H1 (cell line): Measurements from ENCODE around the gene PDE6D. TPM values are rescaled to one million over a fixed set of nuclear protein-coding genes. Genes with fewer than 3 reads are reported as not detected.

Experiments used
- CTCF ChIA-PET: fragments of 300-600 bp; sonication (Branson Sonifier 250); formaldehyde crosslinking; loops from one replicate; lab custom pipeline; 2021; ENCODE audit not compliant: partially characterized antibody; lab: Charles Lee
- POLR2A ChIA-PET: fragments of 300-600 bp; sonication (Branson Sonifier 250); formaldehyde crosslinking; loops from one replicate; lab custom pipeline; 2021; ENCODE audit warnings: inconsistent platforms; ENCODE audit not compliant: partially characterized antibody; lab: Charles Lee
- DNase-seq, 2 experiments: peaks; one replicate each; pipeline versions ENCODE4 v3.0.0 to v3.0.0-alpha.2; 2010 to 2022; ENCODE audit warnings: low spot score in 2 of 2, low read depth in 1 of 2, mixed read lengths in 1 of 2
- FAIRE-seq: peaks from 2 replicates; lab custom pipeline; 2011; peaks lifted over from hg19 to GRCh38; lab: Jason Lieb, UNC
- H2AFZ ChIP-seq: 2 replicates; pipeline ENCODE4 v1.8.1; 2012; ENCODE audit warnings: low read length, inconsistent platforms
- H2AK5ac ChIP-seq: 2 replicates; pipeline ENCODE4 v1.6.1; 2013; ENCODE audit warnings: low read depth, low read length
- H2BK120ac ChIP-seq: replicated peaks from 2 replicates; pipeline ENCODE3; 2013; ENCODE audit warnings: low read depth, low read length, inconsistent platforms
- H2BK12ac ChIP-seq: 2 replicates; pipeline ENCODE4 v1.6.1; 2013; ENCODE audit warnings: low read depth, low read length
- H2BK15ac ChIP-seq: 2 replicates; pipeline ENCODE4 v1.6.1; 2013; ENCODE audit warnings: low read length
- H2BK20ac ChIP-seq: 2 replicates; pipeline ENCODE4 v1.6.1; 2013; ENCODE audit warnings: low read length
- H2BK5ac ChIP-seq: 2 replicates; pipeline ENCODE4 v1.6.1; 2013; ENCODE audit warnings: low read depth, low read length
- H3K14ac ChIP-seq: 2 replicates; pipeline ENCODE4 v1.6.1; 2013; ENCODE audit warnings: inconsistent platforms; ENCODE audit not compliant: insufficient read length
- H3K18ac ChIP-seq: 2 replicates; pipeline ENCODE4 v1.6.1; 2013; ENCODE audit warnings: low read length; ENCODE audit errors: extremely low read depth
- H3K23ac ChIP-seq: 2 replicates; pipeline ENCODE4 v1.6.1; 2013; ENCODE audit warnings: inconsistent platforms; ENCODE audit not compliant: insufficient read length
- H3K23me2 ChIP-seq: 2 replicates; pipeline ENCODE4 v1.6.1; 2013; ENCODE audit warnings: low read depth, low read length
- H3K27ac ChIP-seq: 2 replicates; pipeline ENCODE4 v1.6.1; 2011; ENCODE audit warnings: low read depth, low read length, inconsistent platforms
- H3K27me3 ChIP-seq, 4 experiments: replicated peaks in 1 of 4; 1 replicate in 1 of 4; 2 replicates in 3 of 4; pipeline versions ENCODE4 v1.6.1 to v1.8.1; 2011 to 2013; ENCODE audit warnings: low read length in 3 of 4, mild to moderate bottlenecking in 3 of 4, inconsistent platforms in 2 of 4, mixed read lengths in 2 of 4, moderate library complexity in 1 of 4; ENCODE audit not compliant: control insufficient read depth in 3 of 4, insufficient read depth in 3 of 4; ENCODE audit errors: extremely low read depth in 1 of 4
- H3K36me3 ChIP-seq, 4 experiments: 2 replicates each; pipeline versions ENCODE4 v1.6.1 to v1.8.1; 2011 to 2013; ENCODE audit warnings: mild to moderate bottlenecking in 4 of 4, low read length in 3 of 4, moderate library complexity in 2 of 4, control low read depth in 1 of 4, inconsistent platforms in 1 of 4; ENCODE audit not compliant: insufficient read depth in 4 of 4, control insufficient read depth in 2 of 4
- H3K4ac ChIP-seq: replicated peaks from 2 replicates; pipeline ENCODE3; 2013; ENCODE audit warnings: low read length, low read depth, mixed read lengths, inconsistent platforms; ENCODE audit not compliant: insufficient read length
- H3K4me1 ChIP-seq, 4 experiments: replicated peaks in 1 of 4; 1 replicate in 1 of 4; 2 replicates in 3 of 4; pipeline versions ENCODE4 v1.6.1 to v1.8.1; 2011 to 2013; ENCODE audit warnings: low read length in 3 of 4, inconsistent platforms in 2 of 4, mixed read lengths in 1 of 4; ENCODE audit not compliant: insufficient read depth in 4 of 4, control insufficient read depth in 3 of 4
- H3K4me2 ChIP-seq, 2 experiments: 2 replicates each; pipeline versions ENCODE4 v1.6.1 to v1.8.1; 2011 to 2013; ENCODE audit warnings: low read depth in 2 of 2, low read length in 2 of 2, control low read depth in 1 of 2, inconsistent platforms in 1 of 2, mild to moderate bottlenecking in 1 of 2; ENCODE audit not compliant: insufficient read depth in 1 of 2
- H3K4me3 ChIP-seq, 4 experiments: fragments of 200-600, 300-600 bp in 1 of 4; sonication (generic), shearing (Covaris generic), sonication (Bioruptor Twin) in 1 of 4; 2 replicates each; pipeline versions ENCODE4 v1.5.1 to v1.8.1; 2011 to 2016; ENCODE audit warnings: low read length in 4 of 4, low read depth in 3 of 4, control low read depth in 2 of 4, inconsistent platforms in 2 of 4, mild to moderate bottlenecking in 2 of 4, mixed read lengths in 1 of 4, moderate library complexity in 1 of 4; ENCODE audit not compliant: insufficient read depth in 2 of 4; ENCODE audit errors: extremely low read depth in 1 of 4
- H3K56ac ChIP-seq: replicated peaks from 2 replicates; pipeline ENCODE3; 2013; ENCODE audit warnings: low read depth, mild to moderate bottlenecking, mixed read lengths, low read length, inconsistent platforms; ENCODE audit not compliant: insufficient read length
- H3K79me1 ChIP-seq: 2 replicates; pipeline ENCODE4 v1.6.1; 2013; ENCODE audit warnings: low read depth, low read length, control low read depth
- H3K79me2 ChIP-seq, 2 experiments: 2 replicates each; pipeline versions ENCODE4 v1.6.1 to v1.8.1; 2012 to 2013; ENCODE audit warnings: low read length in 2 of 2, mild to moderate bottlenecking in 2 of 2, inconsistent platforms in 1 of 2; ENCODE audit not compliant: insufficient read depth in 2 of 2, control insufficient read depth in 1 of 2
- H3K9ac ChIP-seq, 4 experiments: replicated peaks in 1 of 4; 1 replicate in 1 of 4; 2 replicates in 3 of 4; pipeline versions ENCODE4 v1.6.1 to v1.8.1; 2011 to 2013; ENCODE audit warnings: low read depth in 3 of 4, low read length in 3 of 4, control low read depth in 2 of 4, mild to moderate bottlenecking in 2 of 4, moderate library complexity in 2 of 4, inconsistent platforms in 1 of 4; ENCODE audit errors: extremely low read depth in 1 of 4
- H3K9me3 ChIP-seq, 2 experiments: 2 replicates each; pipeline versions ENCODE4 v1.6.1 to v1.8.1; 2012 to 2013; ENCODE audit warnings: mild to moderate bottlenecking in 2 of 2, moderate library complexity in 2 of 2, control low read depth in 1 of 2, inconsistent platforms in 1 of 2, low read depth in 1 of 2, low read length in 1 of 2, mixed read lengths in 1 of 2; ENCODE audit not compliant: insufficient read depth in 2 of 2
- H4K20me1 ChIP-seq, 2 experiments: replicated peaks in 1 of 2; 2 replicates each; pipeline versions ENCODE3 to v1.8.1; 2011 to 2013; ENCODE audit warnings: inconsistent platforms in 2 of 2, low read length in 2 of 2, mild to moderate bottlenecking in 1 of 2; ENCODE audit not compliant: insufficient read depth in 2 of 2, control insufficient read depth in 1 of 2
- H4K5ac ChIP-seq: 2 replicates; pipeline ENCODE4 v1.6.1; 2013; ENCODE audit warnings: low read length, low read depth, mixed read lengths, inconsistent platforms; ENCODE audit not compliant: insufficient read length
- H4K8ac ChIP-seq: 2 replicates; pipeline ENCODE4 v1.8.0; 2013; ENCODE audit warnings: mild to moderate bottlenecking, moderate library complexity, low read length, inconsistent platforms; ENCODE audit not compliant: insufficient read depth; ENCODE audit errors: extremely low read depth
- H4K91ac ChIP-seq: replicated peaks from 2 replicates; pipeline ENCODE3; 2013; ENCODE audit warnings: low read length, mixed read lengths, inconsistent platforms; ENCODE audit not compliant: insufficient read length
- CBX8 ChIP-seq: fragments of 300-800, 300-1000 bp; sonication (generic); IDR thresholded peaks from 2 replicates; pipeline ENCODE4 v1.7.1; 2016; ENCODE audit warnings: low read depth, low read length, borderline replicate concordance
- CEBPB ChIP-seq: IDR thresholded peaks from 2 replicates; pipeline ENCODE4 v1.6.1; 2012; ENCODE audit warnings: low read depth, low read length
- EZH2 ChIP-seq: fragments of 200-600 bp; sonication (generic); IDR thresholded peaks from 2 replicates; pipeline ENCODE4 v1.7.1; 2012; ENCODE audit warnings: low read depth, mild to moderate bottlenecking, moderate library complexity, low read length, inconsistent platforms; ENCODE audit not compliant: severe bottlenecking
- MAFK ChIP-seq: IDR thresholded peaks from 2 replicates; pipeline ENCODE4 v1.6.1; 2012; ENCODE audit warnings: low read depth, mild to moderate bottlenecking, improper control_type of control experiment, low read length
- POLR2AphosphoS5 ChIP-seq: IDR thresholded peaks from 2 replicates; pipeline ENCODE4 v1.6.1; 2011; ENCODE audit warnings: low read depth, low read length
- RAD21 ChIP-seq, 2 experiments: IDR thresholded peaks in 1 of 2; conservative IDR thresholded peaks in 1 of 2; 2 replicates each; pipeline ENCODE4 v1.6.1; 2011; ENCODE audit warnings: low read depth in 2 of 2, low read length in 2 of 2, improper control_type of control experiment in 1 of 2, inconsistent platforms in 1 of 2, mild to moderate bottlenecking in 1 of 2, moderate library complexity in 1 of 2
- RXRA ChIP-seq: IDR thresholded peaks from 2 replicates; pipeline ENCODE4 v1.6.1; 2011; ENCODE audit warnings: low read depth, mild to moderate bottlenecking, low read length, moderate library complexity; ENCODE audit not compliant: insufficient read depth
- SP2 ChIP-seq: IDR thresholded peaks from 2 replicates; pipeline ENCODE4 v1.6.1; 2012; ENCODE audit warnings: mild to moderate bottlenecking, low read length, inconsistent platforms
- SP4 ChIP-seq: IDR thresholded peaks from 2 replicates; pipeline ENCODE4 v1.6.1; 2012; ENCODE audit warnings: low read length, inconsistent platforms
- TAF1 ChIP-seq: IDR thresholded peaks from 2 replicates; pipeline ENCODE4 v1.6.1; 2011; ENCODE audit warnings: mild to moderate bottlenecking, low read depth, low read length
- TEAD4 ChIP-seq: IDR thresholded peaks from 2 replicates; pipeline ENCODE4 v1.6.1; 2012; ENCODE audit warnings: low read depth, low read length, inconsistent platforms, mixed read lengths
- WGBS, 2 experiments: shearing (Covaris generic) in 1 of 2; methylation state at CpG; one replicate each; pipeline versions ENCODE4 v1.1.6 to v1.1.7; 2013 to 2015; ENCODE audit warnings: low lambda C conversion rate in 2 of 2, mixed read lengths in 2 of 2, inconsistent platforms in 1 of 2, low coverage in 1 of 2, missing lambda C conversion rate in 1 of 2; ENCODE audit not compliant: insufficient replicate concordance in 2 of 2, insufficient coverage in 1 of 2, insufficient read length in 1 of 2; ENCODE audit errors: extremely low coverage in 1 of 2, missing lambda C conversion rate in 1 of 2; 5-methylcytosine and 5-hydroxymethylcytosine counted together
- polyA plus RNA-seq, 7 experiments: library from polyadenylated mRNA; depleted of rRNA in 3 of 7; stranded (reverse) in 5 of 7; unstranded in 2 of 7; fragments of >200 nt in 5 of 7; fragments of 200-250 nt in 2 of 7; gene quantifications; 1 replicate in 5 of 7; 2 replicates in 1 of 7; 4 replicates in 1 of 7; pipeline versions ENCODE4 v1.2.1 to v1.2.3, GENCODE V29; 2011 to 2013; ENCODE audit warnings: missing spikeins in 2 of 7, mixed read lengths in 2 of 7
- total RNA-seq: library from RNA; stranded (reverse); fragmentation: NEBNext Ultra II Directional; extraction: Animal tissue kit (Norgen Biotek cat#: 25700); gene quantifications from 2 replicates; pipeline ENCODE4 v1.2.1, GENCODE V29; 2021

Gene PDE6D
- total and polyA plus RNA-seq, 2 of the 8 experiments (the other 6 are each of a cell fraction or from before 2014, with no cell fraction given) = 33.7 to 63.9 TPM

- Histone ChIP-seq H3K4me1 (peaks cover 4 to 11% (median 7%) of the 10 kb centered on the region in 4 experiments; a peak in 4 of 7 replicates), H3K18ac (no peak overlapping the region; the same call in 1 of the 2 replicates), H4K20me1 (peaks cover 0 to 2% of the 10 kb centered on the region in 2 experiments), H2AK5ac (no peak overlapping the region), H2BK12ac (no peak overlapping the region; the same call in 1 of the 2 replicates), H4K5ac (no peak overlapping the region), H3K56ac (peak overlapping the region; percentile 39), H2BK120ac (no peak overlapping the region), H3K4me3 (peak overlapping the region in 1 of 4 experiments; percentile 31; a peak in 1 of 8 replicates), H3K27ac (no peak overlapping the region), H3K27me3 (no peaks in the 10 kb centered on the region), H3K14ac (no peak overlapping the region), H3K23ac (no peak overlapping the region), H3K79me1 (no peaks in the 10 kb centered on the region), H4K8ac (no peak overlapping the region), H4K91ac (peak overlapping the region; percentile 80), H2AFZ (no peak overlapping the region), H3K4me2 (peak overlapping the region in 1 of 2 experiments; percentile 51; a peak in 3 of 4 replicates), H3K4ac (no peak overlapping the region), H3K9ac (no peak overlapping the region), H2BK20ac (no peak overlapping the region), H3K9me3 (no peaks in the 10 kb centered on the region), H2BK15ac (no peak overlapping the region), H2BK5ac (no peak overlapping the region), H3K23me2 (no peaks in the 10 kb centered on the region), H3K79me2 (no peaks in the 10 kb centered on the region), H3K36me3 (no peaks in the 10 kb centered on the region)
- DNase-seq = peak in 1 of 2 experiments; percentile 3
- peak; percentile 69 for FAIRE-seq
- POLR2A ChIA-PET = interaction anchor here (0.8 to 1.7 kb wide), 11 partner anchors 9 to 68 kb away, joined by 3 to 5 read pairs (median 3); partner anchors contain the start of genes COPS7B and PTMA
- CTCF ChIA-PET = interaction anchor here (0.6 to 2.6 kb wide), 9 partner anchors 9 to 71 kb away, joined by 3 to 17 read pairs (median 5); no protein-coding TSS in a partner anchor
- 57% methylated on average over 6 of the region's 6 CpGs; no CpG with 5 or more reads in 1 of the 2 experiments for WGBS, 2 experiments
- TF ChIP-seq TAF1 (no peak), EZH2 (no peak), POLR2AphosphoS5 (no peak), TEAD4 (no peak), CBX8 (no peak), CEBPB (no peak), RXRA (no peak), SP2 (no peak), SP4 (no peak), RAD21 (IDR thresholded peaks at IDR 0.05 in 1 of 2, conservative IDR thresholded peaks at IDR 0.05 in 1 of 2; ENCODE audit: low read depth in 2 of 2, low read length in 2 of 2) (no peak), MAFK (no peak)
Measured at GRCh38 chr2:231745303-231746038, 35.6 kb downstream of the PDE6D start.
